Mononuclear cell (primary cell): ENCODE data around the gene TMPRSS13. TPM values are rescaled to one million over a fixed set of nuclear protein-coding genes. Genes with fewer than 3 reads are reported as not detected.

Experiments used
- H3K27me3 ChIP-seq: 2 replicates; pipeline ENCODE4 v1.6.0; 2011; ENCODE audit warnings: low read length, control low read depth; ENCODE audit not compliant: insufficient read depth
- H3K4me1 ChIP-seq: 2 replicates; pipeline ENCODE4 v1.5.1; 2011; ENCODE audit warnings: mild to moderate bottlenecking, low read length, control low read depth; ENCODE audit not compliant: insufficient read depth
- H3K4me3 ChIP-seq: 2 replicates; pipeline ENCODE4 v1.5.1; 2011; ENCODE audit warnings: mild to moderate bottlenecking, low read length, moderate library complexity
- H3K9me3 ChIP-seq: 2 replicates; pipeline ENCODE4 v1.5.1; 2011; ENCODE audit warnings: low read depth, mild to moderate bottlenecking, control low read depth, low read length
- total RNA-seq: library from RNA; depleted of rRNA; stranded (reverse); fragments of >200 nt; gene quantifications from one replicate; pipeline ENCODE4 v1.2.3, GENCODE V29; 2012

Gene TMPRSS13
- total RNA-seq, 1 donor, result 0.73 TPM

DNA sequence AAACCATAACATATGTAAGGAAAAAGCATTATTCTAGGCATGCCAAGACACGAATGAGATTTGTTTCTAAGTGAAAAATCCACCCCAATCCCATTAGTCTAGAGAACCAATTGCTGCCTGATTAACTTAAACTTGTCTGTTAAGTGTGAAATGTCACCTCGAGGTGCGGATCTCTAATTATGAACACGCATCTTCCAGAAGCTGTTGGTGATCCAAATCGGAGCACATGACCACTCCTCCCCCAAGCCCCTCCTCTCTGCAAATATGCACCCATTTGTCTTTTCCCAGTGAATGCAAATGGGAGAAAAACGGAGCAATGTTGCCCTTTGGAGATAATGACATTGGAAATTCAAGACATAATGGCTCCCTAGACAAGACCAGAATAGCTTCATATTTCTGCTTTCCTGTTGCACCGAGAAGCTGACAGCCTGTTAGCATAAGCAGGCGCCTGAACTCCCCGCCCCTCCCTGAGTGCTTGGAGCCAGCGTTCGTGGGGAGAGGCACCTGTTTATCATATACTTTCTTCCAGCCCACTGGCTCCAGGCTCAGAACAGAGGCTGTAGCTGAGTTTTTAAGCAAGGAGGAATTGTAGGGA is 46.8 kb downstream of the TMPRSS13 start:
- H3K9me3 ChIP-seq, result no peaks in the 10 kb centered on the region

DNA sequence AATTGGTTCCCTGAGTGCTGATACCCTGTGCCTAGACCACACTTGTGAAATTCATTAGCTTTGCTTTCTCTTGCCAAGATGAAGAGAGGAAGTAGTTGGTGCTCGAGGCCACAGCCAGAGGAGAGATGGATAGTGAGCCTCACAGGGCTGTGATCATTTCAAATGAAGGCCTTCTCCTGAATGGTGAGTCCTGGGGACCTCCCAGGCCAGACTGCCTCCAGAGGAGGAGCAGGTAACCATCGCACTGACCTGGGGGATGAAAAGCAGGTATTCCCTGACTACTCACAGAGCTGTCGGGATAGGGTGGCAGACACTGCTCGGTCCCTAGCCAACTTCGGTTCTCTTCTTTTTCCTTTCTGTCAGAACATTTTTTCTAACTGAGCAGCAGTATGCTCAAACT is 48.0 kb downstream of the TMPRSS13 start:
- Histone ChIP-seq H3K9me3 (no peaks in the 10 kb centered on the region), H3K27me3 (peaks cover 29% of the 10 kb centered on the region), H3K4me1 (peaks cover 2% of the 10 kb centered on the region), H3K4me3 (no peak overlapping the region)

More for the DNA sequence above, 46.8 kb downstream of the TMPRSS13 start:
- no peaks in the 10 kb centered on the region for H3K4me1 ChIP-seq
- H3K27me3 ChIP-seq, result peaks cover 19% of the 10 kb centered on the region
- no peak overlapping the region for H3K4me3 ChIP-seq

DNA sequence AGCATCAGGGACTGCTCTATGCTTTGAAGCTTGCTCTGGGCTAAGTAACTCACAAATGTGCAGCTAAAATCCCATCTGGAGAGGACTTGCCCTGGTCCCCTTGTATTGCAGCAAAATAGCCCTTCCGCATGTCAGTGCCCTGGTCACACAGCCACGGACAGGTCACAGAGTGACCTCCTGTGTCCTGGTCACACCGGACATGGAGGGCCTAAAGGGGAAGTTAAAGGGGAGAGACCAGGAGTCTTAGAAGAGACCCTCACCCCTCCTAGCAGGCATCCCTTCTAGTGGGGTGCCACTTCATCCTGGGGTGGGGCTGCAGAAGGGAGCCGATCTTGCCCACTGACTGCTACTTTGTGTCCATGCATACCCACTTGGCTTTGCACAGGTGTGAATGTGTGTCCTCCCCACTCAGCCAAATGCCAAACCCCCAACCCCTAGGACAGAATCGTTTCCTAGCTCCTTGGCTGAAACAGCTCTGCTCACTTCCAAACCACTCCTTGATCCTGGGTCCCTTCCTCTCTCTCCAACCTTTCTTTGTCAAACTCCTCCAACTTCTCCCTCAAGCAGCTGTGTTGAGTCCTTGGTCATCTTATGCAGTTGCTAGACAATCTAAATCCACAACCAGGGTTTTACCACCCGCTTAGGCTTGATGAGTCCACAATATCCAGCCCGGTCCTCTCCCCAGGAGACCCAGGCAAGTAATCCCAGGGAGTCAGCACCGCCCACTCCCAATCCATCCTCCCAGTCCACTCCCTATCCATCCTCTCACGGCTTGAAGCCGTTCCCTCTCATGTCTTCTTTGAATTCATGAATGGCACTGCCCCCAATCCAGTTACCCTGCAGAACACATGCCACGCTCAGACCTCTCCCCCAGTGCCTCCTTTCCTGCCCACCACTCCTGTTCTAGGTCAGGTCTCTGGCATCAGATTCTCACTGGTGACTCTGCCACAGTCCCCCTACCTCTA is 49.4 kb downstream of the TMPRSS13 start:
- Histone ChIP-seq H3K9me3 (no peaks in the 10 kb centered on the region), H3K4me1 (peaks cover 17% of the 10 kb centered on the region), H3K27me3 (peaks cover 43% of the 10 kb centered on the region)

DNA sequence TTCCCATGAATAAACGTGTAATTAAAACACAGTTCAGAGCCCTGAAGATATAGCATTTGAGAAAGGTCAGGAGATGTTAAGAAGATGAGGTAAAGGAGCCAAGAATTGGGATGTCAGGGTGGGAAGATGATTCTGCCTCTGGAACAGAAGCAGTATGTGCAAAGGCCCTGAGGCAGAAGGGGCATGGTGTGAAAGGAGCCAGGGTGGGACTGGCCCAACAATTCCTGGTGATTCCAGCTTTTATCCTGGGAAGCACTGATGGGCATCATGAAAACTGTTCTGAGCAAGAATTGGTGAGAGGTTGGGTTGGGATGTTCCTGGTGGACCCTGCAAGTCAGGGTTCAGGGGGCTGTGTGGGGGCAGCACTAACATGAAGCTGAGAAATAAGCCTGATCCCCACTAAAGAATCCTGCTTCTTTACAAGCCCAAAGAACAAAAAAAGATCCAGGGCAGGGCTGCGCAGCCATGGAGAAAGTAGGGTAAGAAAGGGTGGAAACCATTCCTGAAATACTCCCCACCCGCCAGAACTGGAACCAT is 50.2 kb downstream of the TMPRSS13 start:
- H3K4me3 ChIP-seq, result no peak overlapping the region
- no peaks in the 10 kb centered on the region for H3K9me3 ChIP-seq
- peaks cover 48% of the 10 kb centered on the region for H3K27me3 ChIP-seq
- peaks cover 25% of the 10 kb centered on the region for H3K4me1 ChIP-seq

More for the DNA sequence above, 49.4 kb downstream of the TMPRSS13 start:
- H3K4me3 ChIP-seq, result no peak overlapping the region

DNA sequence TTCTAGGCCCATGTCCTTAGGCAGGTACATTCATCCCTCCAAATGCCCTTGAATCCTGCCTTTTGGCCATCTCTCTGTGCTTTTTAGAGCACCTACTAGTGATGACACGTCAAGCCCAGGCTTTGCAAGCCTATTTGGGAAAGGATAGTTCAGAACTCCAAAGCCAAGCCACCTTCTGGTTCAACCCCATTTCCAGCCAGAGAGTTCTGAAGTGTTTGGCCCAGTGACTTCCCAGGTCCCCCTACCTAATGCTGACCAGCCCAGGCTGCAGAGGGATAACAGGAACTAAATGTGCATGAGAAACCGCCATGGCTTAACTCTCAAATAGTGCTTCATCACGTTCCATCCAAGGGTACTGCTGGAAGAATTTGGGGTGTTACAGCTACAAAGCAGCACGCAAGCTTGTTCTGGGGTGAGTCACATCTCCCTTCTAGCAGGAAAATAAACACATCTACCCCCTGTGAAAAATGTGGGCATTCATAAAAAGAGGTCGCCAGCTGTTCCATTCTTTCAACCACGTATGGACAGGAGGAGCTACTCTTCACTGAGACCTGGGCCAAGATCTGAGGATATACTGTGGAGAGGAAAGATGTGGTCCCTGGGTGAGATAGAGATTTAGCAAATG is 50.8 kb downstream of the TMPRSS13 start:
- H3K9me3 ChIP-seq, result no peaks in the 10 kb centered on the region
- H3K4me3 ChIP-seq, result no peak overlapping the region
- H3K4me1 ChIP-seq, result peaks cover 28% of the 10 kb centered on the region
- peaks cover 52% of the 10 kb centered on the region for H3K27me3 ChIP-seq

DNA sequence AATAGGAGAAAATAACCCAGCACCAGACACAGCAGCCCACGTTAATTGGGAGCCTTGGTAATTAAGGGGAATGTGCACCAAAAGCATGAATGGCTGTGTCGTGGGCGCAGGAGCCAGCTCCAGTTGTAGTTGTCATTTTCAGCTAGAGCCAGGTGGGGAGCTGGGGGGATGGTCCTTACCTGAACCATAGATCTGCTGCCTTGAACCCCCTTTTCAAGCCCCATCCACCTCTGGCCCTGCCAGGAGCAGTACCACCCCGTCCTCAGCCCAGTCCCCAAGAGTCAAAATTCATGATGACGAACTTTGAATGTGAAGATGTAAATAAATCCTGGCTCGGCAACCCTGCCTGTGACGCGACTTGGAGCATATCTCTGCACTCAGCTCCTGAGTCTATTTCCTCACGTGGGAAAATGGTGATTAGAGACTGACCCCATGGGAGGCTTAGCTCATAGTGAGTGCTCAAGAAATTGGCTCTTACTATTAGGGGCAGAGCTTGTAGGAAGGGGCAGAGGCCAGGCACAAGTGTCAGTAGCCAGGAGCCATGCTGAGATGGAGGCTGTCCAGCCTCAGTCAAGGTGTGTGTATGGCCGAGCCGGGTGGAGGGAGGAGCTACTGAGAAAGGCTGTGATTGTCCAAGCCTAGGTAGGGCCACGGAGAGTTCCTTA is 52.0 kb downstream of the TMPRSS13 start:
- H3K4me3 ChIP-seq, result no peak overlapping the region
- H3K4me1 ChIP-seq, result peaks cover 36% of the 10 kb centered on the region
- peaks cover 52% of the 10 kb centered on the region for H3K27me3 ChIP-seq
- H3K9me3 ChIP-seq, result no peaks in the 10 kb centered on the region

DNA sequence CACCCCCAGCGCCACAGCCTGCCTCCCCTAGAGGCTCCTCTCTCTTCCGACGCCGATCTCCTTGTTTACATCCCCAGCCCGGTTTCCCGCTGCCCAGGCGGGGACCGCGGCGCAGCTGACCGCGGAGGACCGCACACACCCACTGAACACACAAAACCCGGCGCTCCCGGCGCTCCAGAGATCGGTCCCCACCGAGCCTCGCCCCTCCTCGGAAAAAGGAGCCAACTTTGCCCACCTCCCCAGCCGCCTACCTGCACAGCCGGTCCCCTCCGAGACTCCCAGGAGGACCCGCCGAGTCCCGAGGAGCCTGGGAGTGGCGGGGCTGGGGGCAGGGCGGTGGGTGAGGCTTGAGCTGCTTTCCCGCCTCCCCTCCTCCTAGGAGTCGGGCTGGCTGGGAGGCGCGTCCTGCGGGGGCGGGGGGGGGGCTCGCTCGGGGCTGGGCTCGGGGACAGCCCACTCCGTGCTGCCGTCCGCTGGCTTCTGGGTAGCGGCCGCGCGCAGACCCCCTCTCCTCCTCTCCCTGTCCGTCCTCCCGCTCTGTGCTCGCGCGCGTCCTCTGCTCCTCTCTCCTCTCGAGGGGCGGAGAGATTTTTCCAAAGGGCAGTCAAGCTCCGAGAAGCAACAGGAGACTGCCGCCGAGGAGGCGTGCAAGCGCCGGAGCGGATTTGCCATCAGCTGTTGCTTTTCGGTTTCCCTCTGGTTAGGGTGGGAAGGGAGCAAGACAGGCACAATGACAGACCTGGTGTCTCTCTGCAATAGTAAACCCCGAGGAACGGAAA is 52.7 kb downstream of the TMPRSS13 start, which contains the start of gene FXYD6:
TSS of gene FXYD6 (minus strand) at position 318 of the 779 bp plus-strand sequence. CDS start 33,882 bp downstream, outside the sequence.
- peaks cover 36% of the 10 kb centered on the region for H3K4me1 ChIP-seq
- H3K4me3 ChIP-seq, result no peak within 1 kb of the TSS
- H3K9me3 ChIP-seq, result no peaks in the 10 kb centered on the region
- H3K27me3 ChIP-seq, result peaks cover 50% of the 10 kb centered on the region

DNA sequence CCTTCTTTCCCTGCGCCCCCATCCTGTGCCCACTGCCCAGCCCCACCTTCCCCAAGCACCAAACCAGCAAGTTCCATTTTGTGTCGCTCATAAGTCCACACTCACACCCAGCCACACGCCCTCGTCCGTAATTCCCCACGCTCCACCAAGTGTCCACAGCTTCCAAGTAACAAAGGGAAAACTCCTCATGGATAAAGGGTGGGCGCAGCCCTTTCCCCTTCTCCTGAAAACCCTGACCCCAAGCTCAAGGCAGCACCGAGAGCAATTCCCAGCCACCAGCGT is 53.2 kb downstream of the TMPRSS13 start:
- H3K4me3 ChIP-seq, result no peak overlapping the region
- H3K9me3 ChIP-seq, result no peaks in the 10 kb centered on the region
- peaks cover 36% of the 10 kb centered on the region for H3K4me1 ChIP-seq
- peaks cover 50% of the 10 kb centered on the region for H3K27me3 ChIP-seq

DNA sequence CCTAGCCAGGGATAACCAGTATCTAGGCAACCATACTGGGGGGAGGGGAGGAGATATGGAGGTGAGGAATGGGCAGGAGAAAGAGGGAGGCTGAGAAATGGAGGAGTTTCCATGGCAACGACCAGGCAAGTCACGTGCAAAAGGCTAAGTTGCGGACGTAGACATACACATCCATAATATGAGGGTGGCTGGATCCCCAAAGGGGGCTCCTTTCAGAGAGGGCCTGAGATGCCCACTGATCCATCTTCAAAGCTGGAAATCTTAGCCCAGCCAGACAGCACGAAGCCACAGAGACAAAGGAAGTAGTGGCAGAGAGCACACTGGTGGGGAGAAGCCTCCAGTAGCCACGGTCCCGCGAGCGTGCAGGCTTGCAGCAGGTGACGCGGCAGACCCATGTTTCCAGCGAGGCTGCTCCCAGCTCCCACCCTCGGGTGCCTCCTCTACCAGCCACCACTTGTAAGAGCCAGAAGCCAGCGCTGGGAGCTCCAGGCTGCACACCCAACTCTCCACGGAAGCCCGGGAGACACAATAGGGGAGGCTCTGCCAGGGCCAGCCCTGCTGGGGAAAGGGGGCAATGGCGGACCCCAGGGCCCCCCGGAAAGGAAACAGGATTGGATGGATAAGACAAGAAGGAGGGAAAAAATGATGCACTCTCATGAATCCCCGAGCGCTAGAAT is 53.7 kb downstream of the TMPRSS13 start:
- no peaks in the 10 kb centered on the region for H3K9me3 ChIP-seq
- peaks cover 36% of the 10 kb centered on the region for H3K4me1 ChIP-seq
- H3K4me3 ChIP-seq, result no peak overlapping the region
- H3K27me3 ChIP-seq, result peaks cover 50% of the 10 kb centered on the region

DNA sequence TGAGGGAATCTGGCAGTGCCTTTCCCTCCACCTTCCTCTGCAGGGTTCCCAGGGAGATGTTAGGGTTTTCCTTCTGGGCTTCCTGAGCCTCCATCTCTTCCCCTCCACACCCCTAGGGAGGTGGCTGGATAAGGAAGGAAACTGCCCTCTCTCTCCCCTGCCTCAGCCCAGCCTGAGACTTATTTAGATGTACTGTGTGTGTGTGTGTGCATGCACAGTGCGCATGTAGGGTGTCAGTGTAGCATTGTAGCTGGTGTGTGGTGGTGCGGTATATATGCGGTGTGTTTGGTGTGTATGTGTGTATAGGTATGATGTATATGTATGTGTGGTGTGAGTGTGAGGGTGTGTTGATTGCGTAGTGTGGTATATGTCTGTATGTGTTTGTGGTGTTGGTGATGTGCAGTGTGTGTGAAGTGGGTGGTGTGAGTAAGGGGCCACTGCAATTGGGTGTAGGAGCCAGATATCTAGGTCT is 54.3 kb downstream of the TMPRSS13 start:
- H3K4me1 ChIP-seq, result peaks cover 36% of the 10 kb centered on the region
- H3K4me3 ChIP-seq, result no peak overlapping the region
- H3K9me3 ChIP-seq, result no peaks in the 10 kb centered on the region
- H3K27me3 ChIP-seq, result peaks cover 50% of the 10 kb centered on the region

DNA sequence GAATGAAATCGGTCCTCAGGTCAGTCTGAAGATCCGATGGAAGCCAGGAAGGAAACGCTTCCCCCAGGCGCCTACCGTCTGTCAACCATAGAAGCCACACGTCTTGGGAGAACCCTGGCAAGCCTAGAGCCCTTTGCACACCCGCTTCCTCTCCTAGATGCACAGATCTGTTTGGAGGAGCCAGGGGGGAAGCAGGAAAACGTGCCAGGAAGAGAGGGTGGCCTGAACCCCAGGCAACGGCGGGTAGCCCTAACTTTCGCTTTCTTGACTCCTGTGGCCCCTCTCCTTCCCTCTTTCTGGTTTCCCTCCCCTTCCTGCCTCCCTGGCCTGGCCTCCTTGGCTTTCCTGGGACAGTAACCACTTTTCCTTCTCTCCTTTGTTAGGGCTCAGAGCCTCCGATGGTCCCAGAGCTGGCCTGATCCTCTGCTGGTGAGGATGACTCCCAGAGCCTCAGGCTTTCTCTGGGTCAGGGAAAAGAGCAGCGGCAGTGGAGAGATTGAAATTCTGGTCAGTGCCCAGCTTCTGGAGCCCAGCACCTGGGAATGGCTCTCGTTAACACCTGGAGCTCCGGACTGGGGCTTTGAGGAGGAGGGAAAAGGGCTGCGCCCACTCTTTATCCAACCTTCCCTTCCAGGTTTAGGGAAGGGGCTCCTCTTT is 54.8 kb downstream of the TMPRSS13 start:
- H3K27me3 ChIP-seq, result peaks cover 50% of the 10 kb centered on the region
- H3K9me3 ChIP-seq, result no peaks in the 10 kb centered on the region
- peak overlapping the region; percentile 4 for H3K4me3 ChIP-seq
- H3K4me1 ChIP-seq, result peaks cover 36% of the 10 kb centered on the region

DNA sequence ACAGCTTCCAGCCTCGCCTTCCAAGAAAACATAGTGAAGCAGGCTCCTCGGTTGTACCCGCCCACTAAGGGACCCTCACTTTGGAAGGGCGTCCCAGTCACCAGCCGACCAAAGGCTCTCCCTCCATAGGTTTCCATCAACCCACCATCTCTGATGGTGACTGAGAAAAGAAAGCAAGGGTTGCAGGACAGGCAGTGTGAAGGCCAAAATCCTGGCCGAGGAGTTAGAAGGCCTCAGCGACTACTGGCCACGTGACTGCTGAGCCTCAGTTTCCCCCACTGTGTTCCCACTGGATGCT is 55.4 kb downstream of the TMPRSS13 start:
- Histone ChIP-seq H3K9me3 (no peaks in the 10 kb centered on the region), H3K27me3 (peaks cover 45% of the 10 kb centered on the region), H3K4me3 (no peak overlapping the region), H3K4me1 (peaks cover 36% of the 10 kb centered on the region)
